GM18868 (cell line): Measurements from ENCODE around the gene MUC2.

Experiments
- ATAC-seq: cut with Tn5 transposase; IDR thresholded peaks from one replicate; pipeline ENCODE4 v1.9.1; 2021; ENCODE audit warnings: mild to moderate bottlenecking, moderate library complexity; ENCODE audit not compliant: unreplicated experiment

Gene MUC2

GRCh38 chr11:1074244-1075221 is at the start of gene MUC2:
TSS of gene MUC2 (plus strand) at chr11:1074874.
- no peak for ATAC-seq

DNA sequence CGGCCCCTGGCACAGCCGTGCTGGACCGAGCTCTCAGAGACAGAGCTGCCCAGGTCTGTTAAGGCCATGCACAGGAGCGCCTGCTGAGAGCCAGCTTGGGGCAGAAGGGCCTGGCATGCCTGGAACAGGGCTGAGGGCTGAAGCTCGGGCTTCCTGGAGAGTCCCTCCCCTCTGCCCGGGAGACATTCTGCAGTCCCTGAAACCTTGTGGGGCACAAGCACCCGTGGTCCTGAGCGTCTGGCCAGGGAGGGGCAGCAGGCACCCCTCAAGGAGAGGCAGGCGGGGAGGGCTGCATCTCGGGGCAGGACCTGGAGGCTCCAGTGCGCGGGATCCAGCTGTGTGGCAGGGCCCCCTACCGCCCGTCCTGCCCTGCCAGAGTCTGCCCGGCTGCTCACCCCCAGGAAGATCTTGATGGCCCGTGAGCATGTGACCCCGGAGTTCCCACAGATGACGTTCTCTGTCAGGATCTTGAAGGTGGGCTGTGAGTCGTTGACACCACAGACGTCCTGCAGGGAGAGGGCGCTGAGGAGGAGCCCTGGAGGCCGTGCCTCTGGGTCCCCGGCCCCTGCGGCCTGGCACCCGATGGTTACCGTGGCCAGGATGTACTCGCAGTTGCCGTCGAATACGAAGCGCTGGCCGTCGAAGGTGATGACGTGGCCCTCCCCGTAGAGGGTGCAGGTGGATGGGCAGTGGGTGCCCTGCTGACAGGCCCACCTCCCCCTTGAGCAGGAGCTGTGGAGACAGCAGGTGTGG is 49.1 kb upstream of the MUC2 start:
- no peak for ATAC-seq

DNA sequence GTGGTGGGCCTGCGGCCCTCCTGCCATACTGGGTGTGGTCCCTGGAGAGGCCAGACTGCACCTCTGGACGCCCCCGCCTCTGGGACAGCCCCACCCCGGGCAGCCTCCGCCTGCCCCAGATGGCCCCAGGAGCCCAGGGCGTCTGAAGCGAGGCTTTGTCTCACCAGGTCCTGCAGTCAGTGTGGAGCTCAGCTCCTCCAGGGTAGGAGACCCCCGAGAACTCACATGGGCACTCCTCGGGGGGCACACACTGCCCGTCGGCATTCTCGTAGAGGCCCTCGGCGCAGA is 48.6 kb upstream of the MUC2 start:
- no peak for ATAC-seq

GRCh38 chr11:1026641-1027482 is 47.8 kb upstream of the MUC2 start:
- ATAC-seq: no peak

DNA sequence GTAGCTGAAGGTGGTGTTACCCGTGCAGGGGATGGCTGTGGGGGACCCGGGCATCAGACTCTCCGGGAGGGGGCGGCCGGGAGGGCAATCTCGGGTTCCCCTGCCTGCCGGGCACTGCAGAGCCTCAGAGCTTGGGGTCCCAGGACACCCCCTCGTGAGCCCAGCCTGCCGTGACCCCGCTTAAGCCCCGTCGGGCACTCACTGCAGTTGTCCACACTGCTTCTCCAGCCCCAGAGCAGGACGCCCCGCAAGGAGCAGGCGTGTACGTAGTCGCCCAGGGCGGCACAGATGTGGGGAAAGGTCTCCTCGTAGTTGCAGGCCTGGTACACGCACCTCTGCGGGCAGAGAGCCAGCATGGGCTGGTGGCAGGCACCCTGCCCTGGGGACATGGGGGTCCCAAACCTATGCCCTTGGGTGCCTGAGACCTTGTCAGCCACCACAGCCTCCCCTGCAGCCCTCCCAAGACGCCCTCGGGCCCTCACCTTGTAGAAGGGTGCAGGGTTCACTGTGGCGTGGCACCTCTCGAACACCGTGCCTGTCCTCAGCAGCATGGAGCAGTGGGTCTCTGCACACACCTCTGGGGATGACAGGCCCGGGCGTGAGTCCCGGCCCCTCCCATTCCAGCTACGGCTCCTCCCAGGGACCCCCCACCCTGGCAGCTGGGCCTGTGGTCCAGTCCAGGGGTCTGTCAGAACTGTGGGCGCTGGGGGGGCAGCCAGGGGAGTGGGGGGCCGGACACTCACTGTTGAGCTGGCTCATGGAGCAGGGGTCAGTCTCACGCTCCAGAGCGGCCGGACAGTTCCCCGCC is 47.0 kb upstream of the MUC2 start:
- no peak for ATAC-seq

DNA sequence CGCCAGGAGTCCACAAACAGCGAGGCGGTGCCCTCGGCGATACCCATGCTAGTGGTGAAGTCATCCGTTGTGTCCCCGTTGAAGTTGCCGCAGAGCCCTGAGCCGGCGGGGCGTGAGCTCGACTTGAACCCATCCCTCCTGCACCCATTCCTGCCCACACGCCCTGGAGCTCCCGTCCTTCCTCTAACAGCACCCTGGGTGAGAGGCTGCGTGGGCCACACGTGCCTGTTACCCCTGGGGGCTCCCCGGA is 46.5 kb upstream of the MUC2 start:
- ATAC-seq: no peak

- no peak for ATAC-seq
These were observed 46.1 kb upstream of the MUC2 start for GRCh38 chr11:1028616-1029015.

- ATAC-seq: no peak
These were observed 45.6 kb upstream of the MUC2 start for GRCh38 chr11:1029051-1029450.

DNA sequence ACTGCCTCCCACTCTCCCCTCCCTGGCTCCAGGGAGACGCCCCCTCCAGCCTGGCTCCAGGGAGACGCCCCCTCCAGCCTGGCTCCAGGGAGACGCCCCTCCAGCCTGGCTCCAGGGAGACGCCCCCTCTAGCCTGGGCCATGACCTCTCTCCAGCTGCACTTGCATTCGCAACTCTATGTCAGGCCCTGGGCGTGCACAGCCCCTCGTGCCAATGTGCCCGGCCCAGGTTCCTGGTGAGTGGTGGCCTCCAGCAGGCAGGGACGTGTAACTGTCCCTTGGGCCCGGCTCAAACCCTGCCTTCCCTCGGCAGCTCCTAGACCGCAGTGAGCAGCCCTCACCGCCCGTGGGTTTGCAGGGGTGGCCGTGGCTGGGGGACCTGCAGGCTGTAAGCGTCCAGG is 45.0 kb upstream of the MUC2 start:
- no peak for ATAC-seq

GRCh38 chr11:1030086-1030485 is 44.6 kb upstream of the MUC2 start:
- no peak for ATAC-seq

- ATAC-seq: no peak
These were observed 44.1 kb upstream of the MUC2 start for GRCh38 chr11:1030556-1030955.

DNA sequence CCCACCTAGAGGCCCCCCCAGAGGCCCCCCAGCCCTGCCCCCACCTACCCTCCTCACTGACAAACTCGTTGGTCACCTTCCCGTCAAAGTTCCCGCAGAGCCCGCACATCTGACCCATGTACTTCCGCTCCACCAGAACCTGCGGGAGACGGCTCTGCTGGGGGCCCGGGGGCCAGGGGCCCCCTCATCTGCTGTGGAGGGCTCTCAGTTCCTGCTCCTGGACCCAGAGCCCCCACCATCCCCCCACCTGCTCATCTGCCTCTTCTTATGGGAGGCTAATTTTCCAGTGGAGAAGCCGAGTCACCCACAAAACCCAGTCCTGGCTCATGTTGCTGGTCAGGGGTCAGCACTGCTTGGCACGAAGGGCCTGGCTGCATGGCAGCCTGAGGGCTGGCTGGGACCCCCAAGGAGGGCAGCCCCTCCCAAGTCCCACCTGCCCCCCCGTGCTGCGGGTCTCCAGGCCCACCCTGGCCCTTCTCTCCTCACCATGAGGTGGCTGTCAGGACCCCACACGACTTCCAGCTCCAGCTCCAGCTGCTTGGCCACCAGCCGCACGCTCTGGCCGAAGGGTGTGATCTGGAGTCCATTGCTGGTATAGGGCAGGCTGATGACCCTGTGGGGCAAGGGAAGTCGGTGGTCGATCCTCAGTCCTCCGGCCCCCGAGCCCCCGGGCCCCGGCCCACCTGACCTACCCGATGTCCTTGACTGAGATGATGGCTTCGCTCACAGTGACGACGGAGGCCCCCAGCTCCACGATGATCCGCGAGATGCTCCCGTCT is 43.4 kb upstream of the MUC2 start:
- ATAC-seq: no peak

GRCh38 chr11:1032310-1032891 is 42.3 kb upstream of the MUC2 start:
- no peak for ATAC-seq

DNA sequence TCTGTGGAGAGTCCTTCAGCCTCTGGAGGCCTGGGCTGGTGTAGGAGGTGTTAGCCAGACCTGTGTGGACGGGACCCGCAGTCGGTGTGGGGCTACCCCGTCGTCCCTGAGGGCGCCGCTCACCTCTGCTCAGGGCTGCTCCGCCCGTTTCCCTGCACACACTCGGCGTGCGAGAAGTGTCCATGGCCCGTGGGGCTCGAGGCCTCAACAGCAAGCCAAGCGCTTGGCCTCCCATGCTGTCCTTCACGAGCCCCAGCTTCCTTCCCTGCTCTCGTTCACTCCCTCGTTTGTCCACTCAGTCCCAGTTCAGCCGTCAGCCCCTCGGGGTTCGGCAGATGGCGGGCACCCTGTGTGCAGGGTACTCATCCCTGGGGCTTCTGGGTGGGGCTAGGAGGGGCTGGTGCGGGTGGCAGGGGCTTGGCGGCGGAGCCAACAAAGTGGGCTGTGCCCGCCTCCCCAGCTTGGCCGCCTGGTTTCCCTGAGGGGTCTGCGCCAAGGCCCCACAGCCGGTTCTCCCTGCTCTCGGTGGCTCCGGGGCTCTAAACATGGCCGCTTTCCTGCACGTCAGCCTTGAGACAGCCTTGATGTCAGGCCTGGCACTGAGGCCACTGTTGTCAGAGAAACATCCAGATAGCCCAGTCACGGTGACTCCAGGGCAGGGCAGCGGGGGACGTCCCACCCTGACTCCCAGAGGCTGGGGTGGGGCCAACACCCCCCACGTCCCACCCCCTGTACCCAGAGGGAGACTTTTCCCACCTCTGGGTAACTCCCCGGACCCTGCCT is 41.5 kb upstream of the MUC2 start:
- ATAC-seq: no peak

GRCh38 chr11:1034001-1034400 is 40.7 kb upstream of the MUC2 start:
- no peak for ATAC-seq

DNA sequence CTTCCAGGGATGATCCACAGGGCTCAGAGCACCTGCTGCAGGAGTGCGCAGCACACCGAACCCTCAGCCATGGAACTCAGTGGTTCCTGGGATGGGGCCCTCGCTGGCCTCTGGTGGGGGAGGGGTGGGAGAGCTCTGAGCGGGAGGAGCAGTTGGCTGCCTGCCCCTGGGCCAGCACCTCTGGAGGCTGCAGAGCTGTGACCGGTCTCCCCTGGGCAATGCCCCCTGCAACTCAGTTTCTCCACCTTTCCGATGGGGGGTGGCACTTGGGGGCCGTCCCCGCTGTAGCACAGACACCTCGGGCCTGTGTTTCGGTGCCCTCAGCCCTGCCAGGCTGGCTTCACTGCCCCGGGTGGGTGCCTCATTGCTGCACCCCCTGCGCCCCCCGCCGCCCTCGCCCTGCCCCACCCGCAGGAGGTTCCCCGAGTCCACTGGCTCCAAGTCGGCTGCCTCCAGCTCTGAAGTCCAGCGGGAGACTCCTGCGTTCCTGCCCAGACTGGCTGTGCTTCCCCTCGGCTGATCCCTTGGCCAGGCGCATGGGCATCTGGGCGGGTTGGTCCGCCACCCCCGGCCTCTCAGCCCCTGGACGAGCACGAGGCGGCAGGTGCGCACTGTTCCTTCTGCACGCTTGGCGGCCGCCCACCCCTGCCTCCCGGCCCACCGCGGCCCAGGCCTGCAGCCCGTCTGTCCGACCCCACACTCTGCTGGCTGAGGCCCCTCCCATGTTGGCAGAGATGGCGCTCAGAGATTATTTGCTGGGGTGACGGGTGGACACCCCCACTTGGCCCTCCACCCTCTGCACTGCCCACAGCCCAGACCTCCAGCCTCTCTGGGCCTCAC is 40.0 kb upstream of the MUC2 start:
- ATAC-seq: no peak

- no peak for ATAC-seq
These were observed 38.9 kb upstream of the MUC2 start for GRCh38 chr11:1035577-1036283.
